Neural cell (in vitro differentiated cells): Measurements from ENCODE around the gene ATE1. TPM values are rescaled to one million over a fixed set of nuclear protein-coding genes. Genes with fewer than 3 reads are reported as not detected.

ENCODE experiments used
- H2AFZ ChIP-seq: fragments of 200-600, 300-800 bp; sonication (generic), shearing (Covaris generic); 2 replicates; pipeline ENCODE4 v1.6.0; 2014; ENCODE audit warnings: low read depth, mild to moderate bottlenecking, antibody characterized with exemption, low read length, moderate library complexity
- H3F3A ChIP-seq: fragments of 200-600 bp; shearing (Covaris generic); 2 replicates; pipeline ENCODE4 v1.6.1; 2016; ENCODE audit warnings: mild to moderate bottlenecking, moderate library complexity, mixed read lengths, antibody characterized with exemption, low read length; ENCODE audit not compliant: insufficient read depth, poor library complexity, severe bottlenecking
- H3K27ac ChIP-seq: fragments of 200-600, 300-800 bp; sonication (generic), shearing (Covaris generic); 2 replicates; pipeline ENCODE4 v1.5.1; 2014; ENCODE audit warnings: mild to moderate bottlenecking, low read length, moderate library complexity
- H3K27me3 ChIP-seq: fragments of 300-800, 200-600 bp; sonication (generic), shearing (Covaris generic); 2 replicates; pipeline ENCODE4 v1.6.0; 2014; ENCODE audit warnings: mild to moderate bottlenecking, low read depth, low read length, moderate library complexity; ENCODE audit not compliant: insufficient read depth
- H3K36me3 ChIP-seq: fragments of 300-800, 200-600 bp; sonication (generic), shearing (Covaris generic); 2 replicates; pipeline ENCODE4 v1.5.1; 2014; ENCODE audit warnings: mild to moderate bottlenecking, antibody characterized with exemption, low read length, moderate library complexity; ENCODE audit not compliant: insufficient read depth
- H3K4me2 ChIP-seq: fragments of 300-800, 200-600 bp; sonication (generic), shearing (Covaris generic); 2 replicates; pipeline ENCODE4 v1.6.0; 2014; ENCODE audit warnings: mild to moderate bottlenecking, low read length
- H3K4me3 ChIP-seq: fragments of 300-800, 200-600 bp; sonication (generic), shearing (Covaris generic); 2 replicates; pipeline ENCODE4 v1.5.1; 2014; ENCODE audit warnings: mild to moderate bottlenecking, low read length, moderate library complexity
- H3K79me2 ChIP-seq: fragments of 200-600 bp; shearing (Covaris generic); replicated peaks from 2 replicates; pipeline ENCODE4 v1.6.0; 2014; ENCODE audit warnings: mild to moderate bottlenecking, low read length, moderate library complexity; ENCODE audit not compliant: insufficient read depth
- H3K9ac ChIP-seq: fragments of 300-800, 200-600 bp; sonication (generic), shearing (Covaris generic); 2 replicates; pipeline ENCODE4 v1.6.1; 2016; ENCODE audit warnings: mild to moderate bottlenecking, low read length, mixed read lengths
- H3K9me2 ChIP-seq: fragments of 200-600 bp; shearing (Covaris generic); 2 replicates; pipeline ENCODE4 v1.6.1; 2016; ENCODE audit warnings: mild to moderate bottlenecking, low read length, mixed read lengths; ENCODE audit not compliant: insufficient read depth
- H3K9me3 ChIP-seq: fragments of 200-600, 300-800 bp; sonication (generic), shearing (Covaris generic); 2 replicates; pipeline ENCODE4 v1.6.1; 2016; ENCODE audit warnings: mild to moderate bottlenecking, mixed run types, low read length, moderate library complexity, mixed read lengths
- H4K20me1 ChIP-seq: fragments of 200-600 bp; shearing (Covaris generic); 2 replicates; pipeline ENCODE4 v1.6.1; 2016; ENCODE audit warnings: mild to moderate bottlenecking, mixed run types; ENCODE audit not compliant: insufficient read depth
- EP300 ChIP-seq: fragments of 450-650 bp; conservative IDR thresholded peaks from 2 replicates; pipeline ENCODE4 v1.6.1; 2014; ENCODE audit warnings: antibody characterized with exemption, mild to moderate bottlenecking, moderate library complexity; ENCODE audit not compliant: poor library complexity, severe bottlenecking
- EZH2 ChIP-seq: fragments of 200-600, 300-800 bp; shearing (Covaris generic), sonication (generic); IDR thresholded peaks from 2 replicates; pipeline ENCODE4 v1.6.1; 2014; ENCODE audit warnings: antibody characterized with exemption, low read length, borderline replicate concordance, mild to moderate bottlenecking; ENCODE audit not compliant: insufficient read depth, poor library complexity, severe bottlenecking
- MXI1 ChIP-seq: fragments of 450-650 bp; conservative IDR thresholded peaks from 2 replicates; pipeline ENCODE4 v1.6.1; 2014; ENCODE audit warnings: antibody characterized with exemption, mild to moderate bottlenecking; ENCODE audit not compliant: poor library complexity, severe bottlenecking
- POLR2AphosphoS5 ChIP-seq: IDR thresholded peaks from 2 replicates; pipeline ENCODE4 v1.6.1; 2012
- RAD21 ChIP-seq: fragments of 450-650 bp; conservative IDR thresholded peaks from 2 replicates; pipeline ENCODE4 v1.6.1; 2014; ENCODE audit warnings: antibody characterized with exemption, mild to moderate bottlenecking, moderate library complexity
- SMC3 ChIP-seq: fragments of 450-650 bp; conservative IDR thresholded peaks from 2 replicates; pipeline ENCODE4 v1.6.1; 2014; ENCODE audit warnings: antibody characterized with exemption, mild to moderate bottlenecking, moderate library complexity; ENCODE audit not compliant: poor library complexity
- TAF1 ChIP-seq: IDR thresholded peaks from 2 replicates; pipeline ENCODE4 v1.6.1; 2012; ENCODE audit warnings: low read depth
- polyA plus RNA-seq: library from polyadenylated mRNA; depleted of rRNA; stranded (reverse); fragments of >200 nt; gene quantifications from 2 replicates; pipeline ENCODE4 v1.2.3, GENCODE V29; 2014
- TF ChIP-seq, protein P1 (sequence below): fragments of 450-650 bp; IDR thresholded peaks from 2 replicates; pipeline ENCODE4 v1.5.1; 2014; ENCODE audit warnings: antibody characterized with exemption, mild to moderate bottlenecking, moderate library complexity; ENCODE audit not compliant: poor library complexity, severe bottlenecking
- TF ChIP-seq, protein P2 (sequence below): IDR thresholded peaks from 2 replicates; pipeline ENCODE4 v1.6.1; 2012; ENCODE audit warnings: borderline replicate concordance

Gene ATE1
- polyA plus RNA-seq, 1 donor from 2014 or later: 23.7 TPM

DNA sequence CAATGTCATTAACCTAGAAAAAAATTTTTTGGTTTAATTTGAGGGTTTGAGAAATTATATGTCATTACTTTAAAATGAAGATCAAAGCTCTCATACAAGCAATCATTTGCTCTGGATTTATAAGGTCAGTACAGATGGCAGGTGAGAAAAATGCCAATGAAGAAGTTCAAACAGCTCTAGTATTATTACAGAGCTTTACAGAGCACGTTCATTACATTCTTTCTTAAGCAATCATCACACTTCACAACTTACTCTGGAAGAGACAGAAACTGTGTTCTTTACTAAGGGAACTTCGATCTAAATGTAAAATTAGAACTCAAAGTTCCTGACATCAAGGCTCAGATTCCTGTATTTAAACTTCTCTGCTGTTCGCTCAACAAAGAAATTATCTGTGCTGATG is 153.4 kb downstream of the ATE1 start:
- H3K9me3 ChIP-seq: no peaks in the 10 kb centered on the region
- H4K20me1 ChIP-seq: no peaks in the 10 kb centered on the region
- H3K27ac ChIP-seq: no peak overlapping the region
- TF ChIP-seq, protein P1, sequence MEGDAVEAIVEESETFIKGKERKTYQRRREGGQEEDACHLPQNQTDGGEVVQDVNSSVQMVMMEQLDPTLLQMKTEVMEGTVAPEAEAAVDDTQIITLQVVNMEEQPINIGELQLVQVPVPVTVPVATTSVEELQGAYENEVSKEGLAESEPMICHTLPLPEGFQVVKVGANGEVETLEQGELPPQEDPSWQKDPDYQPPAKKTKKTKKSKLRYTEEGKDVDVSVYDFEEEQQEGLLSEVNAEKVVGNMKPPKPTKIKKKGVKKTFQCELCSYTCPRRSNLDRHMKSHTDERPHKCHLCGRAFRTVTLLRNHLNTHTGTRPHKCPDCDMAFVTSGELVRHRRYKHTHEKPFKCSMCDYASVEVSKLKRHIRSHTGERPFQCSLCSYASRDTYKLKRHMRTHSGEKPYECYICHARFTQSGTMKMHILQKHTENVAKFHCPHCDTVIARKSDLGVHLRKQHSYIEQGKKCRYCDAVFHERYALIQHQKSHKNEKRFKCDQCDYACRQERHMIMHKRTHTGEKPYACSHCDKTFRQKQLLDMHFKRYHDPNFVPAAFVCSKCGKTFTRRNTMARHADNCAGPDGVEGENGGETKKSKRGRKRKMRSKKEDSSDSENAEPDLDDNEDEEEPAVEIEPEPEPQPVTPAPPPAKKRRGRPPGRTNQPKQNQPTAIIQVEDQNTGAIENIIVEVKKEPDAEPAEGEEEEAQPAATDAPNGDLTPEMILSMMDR: no peak
- H3K9ac ChIP-seq: no peak overlapping the region
- no peaks in the 10 kb centered on the region for H3F3A ChIP-seq
- no peak overlapping the region for H3K4me2 ChIP-seq
- H3K9me2 ChIP-seq: no peaks in the 10 kb centered on the region
- H3K36me3 ChIP-seq: no peaks in the 10 kb centered on the region
- no peaks in the 10 kb centered on the region for H3K27me3 ChIP-seq
- H2AFZ ChIP-seq: no peak overlapping the region
- no peaks in the 10 kb centered on the region for H3K79me2 ChIP-seq
- no peak overlapping the region for H3K4me3 ChIP-seq

DNA sequence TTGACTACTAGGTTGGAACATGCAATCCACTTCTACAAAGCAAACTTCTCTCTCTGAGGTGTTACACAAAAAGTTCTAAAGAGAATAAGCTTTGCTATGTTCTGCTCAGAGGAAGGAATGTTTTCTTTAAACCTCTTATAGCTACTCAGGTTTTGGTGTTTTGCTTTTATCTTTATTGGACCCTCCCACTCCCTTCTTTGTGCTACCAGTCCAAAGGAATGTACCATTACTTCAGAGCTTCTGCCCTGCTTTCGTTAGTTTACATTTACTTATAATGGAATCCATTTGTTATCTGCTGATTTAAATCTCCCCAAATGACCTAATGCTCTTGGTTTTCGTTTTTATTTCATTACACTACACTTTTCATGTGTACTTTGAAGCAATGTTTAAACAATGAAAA is 154.9 kb downstream of the ATE1 start:
- H4K20me1 ChIP-seq: no peaks in the 10 kb centered on the region
- no peaks in the 10 kb centered on the region for H3F3A ChIP-seq
- no peak overlapping the region for H3K9ac ChIP-seq
- no peaks in the 10 kb centered on the region for H3K79me2 ChIP-seq
- no peak overlapping the region for H3K4me2 ChIP-seq
- H2AFZ ChIP-seq: no peak overlapping the region
- TF ChIP-seq SMC3 (no peak), EP300 (no peak)
- no peaks in the 10 kb centered on the region for H3K36me3 ChIP-seq
- no peak overlapping the region for H3K27ac ChIP-seq
- no peak overlapping the region for H3K4me3 ChIP-seq
- H3K9me2 ChIP-seq: no peaks in the 10 kb centered on the region
- H3K27me3 ChIP-seq: no peaks in the 10 kb centered on the region
- H3K9me3 ChIP-seq: no peaks in the 10 kb centered on the region

DNA sequence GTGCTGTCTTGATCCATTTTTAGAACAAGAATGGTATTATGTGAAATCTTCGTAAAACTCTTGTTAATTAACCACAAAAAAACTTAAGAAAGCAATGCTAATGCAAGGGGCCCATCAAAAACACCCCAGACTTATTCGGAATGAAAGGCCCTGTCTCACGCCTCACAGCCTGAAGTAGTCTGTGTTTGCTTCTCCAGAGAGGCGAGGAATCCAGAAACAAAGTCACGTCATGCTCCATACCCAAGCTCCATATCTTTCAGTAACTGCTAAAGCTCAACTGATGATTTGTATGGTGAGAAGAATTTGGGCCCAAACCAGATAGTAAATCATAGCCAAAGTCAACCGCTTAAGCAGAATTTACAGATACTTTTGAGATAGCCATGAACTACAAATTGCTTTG is 155.4 kb downstream of the ATE1 start:
- no peaks in the 10 kb centered on the region for H3K9me3 ChIP-seq
- H3K36me3 ChIP-seq: no peaks in the 10 kb centered on the region
- no peaks in the 10 kb centered on the region for H3F3A ChIP-seq
- H3K9ac ChIP-seq: no peak overlapping the region
- H4K20me1 ChIP-seq: no peaks in the 10 kb centered on the region
- H3K27me3 ChIP-seq: no peaks in the 10 kb centered on the region
- H3K79me2 ChIP-seq: no peaks in the 10 kb centered on the region
- no peak overlapping the region for H3K4me2 ChIP-seq
- H3K4me3 ChIP-seq: no peak overlapping the region
- H2AFZ ChIP-seq: no peak overlapping the region
- no peak overlapping the region for H3K27ac ChIP-seq
- TF ChIP-seq MXI1: no peak
- TF ChIP-seq RAD21: no peak
- TF ChIP-seq SMC3: no peak
- TF ChIP-seq EZH2: no peak
- no peak for TF ChIP-seq POLR2AphosphoS5
- TF ChIP-seq EP300: no peak
- TF ChIP-seq TAF1: no peak
- TF ChIP-seq, protein P1: no peak
- TF ChIP-seq, protein P2, sequence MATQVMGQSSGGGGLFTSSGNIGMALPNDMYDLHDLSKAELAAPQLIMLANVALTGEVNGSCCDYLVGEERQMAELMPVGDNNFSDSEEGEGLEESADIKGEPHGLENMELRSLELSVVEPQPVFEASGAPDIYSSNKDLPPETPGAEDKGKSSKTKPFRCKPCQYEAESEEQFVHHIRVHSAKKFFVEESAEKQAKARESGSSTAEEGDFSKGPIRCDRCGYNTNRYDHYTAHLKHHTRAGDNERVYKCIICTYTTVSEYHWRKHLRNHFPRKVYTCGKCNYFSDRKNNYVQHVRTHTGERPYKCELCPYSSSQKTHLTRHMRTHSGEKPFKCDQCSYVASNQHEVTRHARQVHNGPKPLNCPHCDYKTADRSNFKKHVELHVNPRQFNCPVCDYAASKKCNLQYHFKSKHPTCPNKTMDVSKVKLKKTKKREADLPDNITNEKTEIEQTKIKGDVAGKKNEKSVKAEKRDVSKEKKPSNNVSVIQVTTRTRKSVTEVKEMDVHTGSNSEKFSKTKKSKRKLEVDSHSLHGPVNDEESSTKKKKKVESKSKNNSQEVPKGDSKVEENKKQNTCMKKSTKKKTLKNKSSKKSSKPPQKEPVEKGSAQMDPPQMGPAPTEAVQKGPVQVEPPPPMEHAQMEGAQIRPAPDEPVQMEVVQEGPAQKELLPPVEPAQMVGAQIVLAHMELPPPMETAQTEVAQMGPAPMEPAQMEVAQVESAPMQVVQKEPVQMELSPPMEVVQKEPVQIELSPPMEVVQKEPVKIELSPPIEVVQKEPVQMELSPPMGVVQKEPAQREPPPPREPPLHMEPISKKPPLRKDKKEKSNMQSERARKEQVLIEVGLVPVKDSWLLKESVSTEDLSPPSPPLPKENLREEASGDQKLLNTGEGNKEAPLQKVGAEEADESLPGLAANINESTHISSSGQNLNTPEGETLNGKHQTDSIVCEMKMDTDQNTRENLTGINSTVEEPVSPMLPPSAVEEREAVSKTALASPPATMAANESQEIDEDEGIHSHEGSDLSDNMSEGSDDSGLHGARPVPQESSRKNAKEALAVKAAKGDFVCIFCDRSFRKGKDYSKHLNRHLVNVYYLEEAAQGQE: no peak
- no peaks in the 10 kb centered on the region for H3K9me2 ChIP-seq
